SK-N-MC (cell line): ENCODE measurements around the gene PRKCQ.

ENCODE experiments used
- EZH2 ChIP-seq: fragments of 200-600 bp; sonication (generic); IDR thresholded peaks from one replicate; pipeline ENCODE4 v1.6.1; 2017; ENCODE audit warnings: antibody characterized with exemption
- POLR2AphosphoS5 ChIP-seq: IDR thresholded peaks from 2 replicates; pipeline ENCODE4 v1.6.1; 2012; ENCODE audit warnings: mild to moderate bottlenecking, low read depth, low read length, borderline replicate concordance

GRCh38 chr10:6455592-6455991, 124.5 kb downstream of the PRKCQ start:
- TF ChIP-seq EZH2 (no peak), POLR2AphosphoS5 (no peak)
